PC-9 (cell line): ENCODE measurements around the gene WDR20. TPM values are rescaled to one million over a fixed set of nuclear protein-coding genes. Genes with fewer than 3 reads are reported as not detected.

Source experiments
- BruUV-seq: library from RNA; stranded (reverse); fragments of 400-500 nt; replicated peaks from 2 replicates; lab custom pipeline; 2021; lab: Mats Ljungman, UMichigan
- CTCF ChIA-PET: fragments of 300-600 bp; sonication (Branson Sonifier 250); formaldehyde crosslinking; loops from one replicate; lab custom pipeline; 2022; ENCODE audit warnings: antibody characterized with exemption; lab: Charles Lee
- POLR2A ChIA-PET: fragments of 300-600 bp; sonication (Branson Sonifier 250); formaldehyde crosslinking; loops from one replicate; lab custom pipeline; 2022; ENCODE audit warnings: antibody characterized with exemption; ENCODE audit not compliant: unreplicated experiment; lab: Charles Lee
- DNase-seq, 2 experiments: peaks; one replicate each; pipeline versions ENCODE4 v3.0.0 to v3.0.0-alpha.2; 2015 to 2022; ENCODE audit warnings: mixed read lengths in 1 of 2
- H2AFZ ChIP-seq: fragments of 200-600 bp; sonication (generic); 2 replicates; pipeline ENCODE4 v1.8.1; 2017; ENCODE audit warnings: antibody characterized with exemption
- H3F3A ChIP-seq: fragments of 200-600 bp; sonication (generic); 2 replicates; pipeline ENCODE4 v1.8.1; 2017; ENCODE audit warnings: antibody characterized with exemption, mild to moderate bottlenecking, low read depth; ENCODE audit not compliant: insufficient read depth
- H3K27ac ChIP-seq: fragments of 200-600 bp; sonication (generic); 2 replicates; pipeline ENCODE4 v1.6.1; 2016; ENCODE audit warnings: mixed run types
- H3K27me3 ChIP-seq: fragments of 200-600 bp; sonication (generic); 2 replicates; pipeline ENCODE4 v1.6.1; 2016; ENCODE audit warnings: low read depth, mixed run types; ENCODE audit not compliant: insufficient read depth
- H3K36me3 ChIP-seq: fragments of 200-600 bp; sonication (generic); 2 replicates; pipeline ENCODE4 v1.6.1; 2016; ENCODE audit warnings: low read depth, mixed run types
- H3K4me1 ChIP-seq: fragments of 200-600 bp; sonication (generic); replicated peaks from 2 replicates; pipeline ENCODE4 v1.6.1; 2016; ENCODE audit warnings: mixed run types; ENCODE audit not compliant: insufficient read depth
- H3K4me2 ChIP-seq: fragments of 200-600 bp; sonication (generic); 2 replicates; pipeline ENCODE4 v1.6.1; 2017; ENCODE audit warnings: mixed run types
- H3K4me3 ChIP-seq: fragments of 200-600 bp; sonication (generic); 2 replicates; pipeline ENCODE4 v1.6.1; 2016; ENCODE audit warnings: mixed run types
- H3K79me2 ChIP-seq: fragments of 200-600 bp; sonication (generic); 2 replicates; pipeline ENCODE4 v1.6.1; 2017; ENCODE audit warnings: low read depth, mixed run types
- H3K9me2 ChIP-seq: fragments of 200-600 bp; sonication (generic); 2 replicates; pipeline ENCODE4 v1.8.1; 2017; ENCODE audit warnings: mild to moderate bottlenecking; ENCODE audit not compliant: insufficient read depth
- H3K9me3 ChIP-seq: fragments of 200-600 bp; sonication (generic); 2 replicates; pipeline ENCODE4 v1.8.1; 2016; ENCODE audit warnings: low read depth; ENCODE audit not compliant: insufficient read depth
- H4K20me1 ChIP-seq: fragments of 200-600 bp; sonication (generic); 2 replicates; pipeline ENCODE4 v1.8.1; 2017; ENCODE audit not compliant: insufficient read depth
- CTCF ChIP-seq: fragments of 200-600 bp; sonication (generic); conservative IDR thresholded peaks from 2 replicates; pipeline ENCODE4 v1.6.1; 2017; ENCODE audit warnings: mixed run types, antibody characterized with exemption, mild to moderate bottlenecking, moderate library complexity
- EZH2 ChIP-seq: fragments of 200-600 bp; sonication (generic); IDR thresholded peaks from 2 replicates; pipeline ENCODE4 v1.8.0; 2017; ENCODE audit warnings: antibody characterized with exemption, low read depth
- intact Hi-C: fragments of 100-400 bp; cut with micrococcal nuclease; formaldehyde crosslinking; loops from one replicate; pipeline ENCODE4 v1.10.0; 2022; ENCODE audit not compliant: unreplicated experiment
- total RNA-seq: library from RNA; stranded (reverse); gene quantifications from 2 replicates; pipeline ENCODE4 v1.2.3, GENCODE V29; 2021

Gene WDR20
- total RNA-seq, 1 experiment from 2014 or later, result 93.5 TPM

- no peak overlapping the region for H3K4me2 ChIP-seq
- no peak for DNase-seq
- no peak overlapping the region for H2AFZ ChIP-seq
- POLR2A ChIA-PET, result interaction anchor here (0.6 to 0.8 kb wide), 2 partner anchors 14 to 1283 kb away, joined by 15 to 21 read pairs; no protein-coding TSS in a partner anchor
- 0 out of 2 replicates have a peak overlapping the region, but pooled peaks have one; percentile 5 for H3K27ac ChIP-seq
- H3K79me2 ChIP-seq, result peaks cover 89% of the 10 kb centered on the region
- no peak overlapping the region for H3K4me3 ChIP-seq
- TF ChIP-seq CTCF, result no peak
- no peak for TF ChIP-seq EZH2
- intact Hi-C loops, result no loop called here
- no peaks in the 10 kb centered on the region for H3K4me1 ChIP-seq
- peaks cover 56% of the 10 kb centered on the region for H4K20me1 ChIP-seq
- no peaks in the 10 kb centered on the region for H3K27me3 ChIP-seq
- H3F3A ChIP-seq, result peaks cover 15% of the 10 kb centered on the region; the same call in 1 of the 2 replicates
- no peaks in the 10 kb centered on the region; the same call in 1 of the 2 replicates for H3K36me3 ChIP-seq
- BruUV-seq, result no TSS peak
- H3K9me3 ChIP-seq, result no peaks in the 10 kb centered on the region
- no peaks in the 10 kb centered on the region for H3K9me2 ChIP-seq
- CTCF ChIA-PET, result interaction anchor here (0.5 kb wide), 2 partner anchors 27 to 193 kb away, joined by 4 to 8 read pairs; no protein-coding TSS in a partner anchor
These were observed 20.1 kb downstream of the WDR20 start for GRCh38 chr14:102159841-102160240.

GRCh38 chr14:102162487-102162886 is 22.8 kb downstream of the WDR20 start:
- H3K9me2 ChIP-seq, result no peaks in the 10 kb centered on the region
- no peaks in the 10 kb centered on the region for H3K27me3 ChIP-seq
- no peak for TF ChIP-seq EZH2
- no peak for TF ChIP-seq CTCF
- H3K4me2 ChIP-seq, result no peak overlapping the region
- intact Hi-C loops, result no loop called here
- H3K79me2 ChIP-seq, result peaks cover 95% of the 10 kb centered on the region
- peaks cover 11% of the 10 kb centered on the region for H3K36me3 ChIP-seq
- no peak overlapping the region for H2AFZ ChIP-seq
- peaks cover 20% of the 10 kb centered on the region for H3F3A ChIP-seq
- peaks cover 68% of the 10 kb centered on the region for H4K20me1 ChIP-seq
- CTCF ChIA-PET, result no interaction called here
- H3K4me1 ChIP-seq, result no peaks in the 10 kb centered on the region
- no peak overlapping the region for H3K27ac ChIP-seq
- no peaks in the 10 kb centered on the region for H3K9me3 ChIP-seq
- no peak for DNase-seq
- POLR2A ChIA-PET, result no interaction called here
- no TSS peak for BruUV-seq
- no peak overlapping the region for H3K4me3 ChIP-seq

DNA sequence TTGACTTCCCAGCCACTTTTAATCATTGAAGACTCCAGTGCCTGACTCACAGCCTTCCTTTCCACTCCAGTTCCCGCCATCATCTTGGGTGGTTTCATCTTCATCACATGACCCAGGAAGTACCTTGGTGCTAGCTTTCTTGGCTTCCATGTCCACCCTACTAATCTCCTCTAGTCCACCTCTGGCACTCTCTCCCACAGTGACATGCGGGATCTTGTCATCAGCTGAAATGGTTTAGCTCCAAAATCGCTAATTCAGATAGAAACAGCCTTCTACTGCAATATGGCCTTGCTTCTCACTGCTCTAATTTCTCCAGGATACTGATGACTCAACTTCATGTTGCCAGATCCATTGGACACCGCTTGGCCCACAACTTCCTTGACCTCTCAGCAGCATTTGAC is 24.5 kb downstream of the WDR20 start:
- no peaks in the 10 kb centered on the region for H3K4me1 ChIP-seq
- H3K9me3 ChIP-seq, result no peaks in the 10 kb centered on the region
- no peak overlapping the region for H3K4me2 ChIP-seq
- POLR2A ChIA-PET, result no interaction called here
- H3K27ac ChIP-seq, result no peak overlapping the region
- no TSS peak for BruUV-seq
- intact Hi-C loops, result no loop called here
- peaks cover 19% of the 10 kb centered on the region for H3K36me3 ChIP-seq
- H3K9me2 ChIP-seq, result no peaks in the 10 kb centered on the region
- no peak for DNase-seq
- CTCF ChIA-PET, result interaction anchor here (0.5 to 0.6 kb wide), 2 partner anchors 64 to 66 kb away, joined by 4 to 6 read pairs; no protein-coding TSS in a partner anchor
- H3K79me2 ChIP-seq, result peaks cover 95% of the 10 kb centered on the region
- no peak overlapping the region for H3K4me3 ChIP-seq
- H3K27me3 ChIP-seq, result no peaks in the 10 kb centered on the region
- peaks cover 20% of the 10 kb centered on the region for H3F3A ChIP-seq
- peaks cover 58% of the 10 kb centered on the region for H4K20me1 ChIP-seq
- no peak for TF ChIP-seq EZH2
- no peak for TF ChIP-seq CTCF
- no peak overlapping the region for H2AFZ ChIP-seq
